Adrenal gland (tissue), 5 donors: ENCODE results near the gene MTG2.

Experiments used
- CTCF ChIP-seq, 6 experiments: fragments of 450-650 bp in 4 of 6; fragments of 200-600 bp in 2 of 6; sonication (generic) in 1 of 6; IDR thresholded peaks; 1 replicate in 5 of 6; 2 replicates in 1 of 6; pipeline versions ENCODE4 v1.5.1 to v1.8.0; 2016 to 2021; ENCODE audit warnings: antibody characterized with exemption in 6 of 6, mild to moderate bottlenecking in 2 of 6, moderate library complexity in 1 of 6
- POLR2A ChIP-seq, 2 donors: fragments of 450-650 bp; IDR thresholded peaks; one replicate each; pipeline ENCODE4 v1.6.1; 2017; ENCODE audit warnings: antibody characterized with exemption in 2 of 2, mild to moderate bottlenecking in 2 of 2, moderate library complexity in 1 of 2
- donor health status: DM: no; HTN: no; CAD: no.

- no peak for TF ChIP-seq CTCF (IDR thresholded peaks at IDR 0.05)
- TF ChIP-seq POLR2A (IDR thresholded peaks at IDR 0.05), result no peak
These were observed 61.2 kb downstream of the MTG2 start for GRCh38 chr20:62243906-62244515.
